Activated CD4-positive, alpha-beta memory T cell treated with anti-CD3 and anti-CD28 coated beads for 36 hours (primary cell): Measurements from ENCODE around the gene CACNA1A. TPM values are rescaled to one million over a fixed set of nuclear protein-coding genes. Genes with fewer than 3 reads are reported as not detected.

ENCODE experiments used
- CTCF ChIA-PET: fragments of 350-600 bp; sonication (Branson Sonifier 250); formaldehyde crosslinking; loops from one replicate; lab custom pipeline; 2021; ENCODE audit warnings: antibody characterized with exemption, inconsistent platforms; lab: Charles Lee
- POLR2A ChIA-PET: fragments of 350-600 bp; sonication (Branson Sonifier 250); formaldehyde crosslinking; loops from one replicate; lab custom pipeline; 2021; ENCODE audit warnings: antibody characterized with exemption; lab: Charles Lee
- DNase-seq: peaks from one replicate; pipeline ENCODE4 v3.0.0-alpha.2; 2020
- H3K27ac Mint-ChIP-seq: one replicate; pipeline ENCODE4 v1.8.0; 2021; ENCODE audit warnings: mixed read lengths
- H3K27me3 Mint-ChIP-seq: one replicate; pipeline ENCODE4 v1.8.0; 2021; ENCODE audit warnings: mixed read lengths
- H3K36me3 Mint-ChIP-seq: one replicate; pipeline ENCODE4 v1.8.0; 2021; ENCODE audit warnings: mixed read lengths
- H3K4me1 Mint-ChIP-seq: one replicate; pipeline ENCODE4 v1.8.0; 2021; ENCODE audit warnings: low read depth, mixed read lengths
- H3K4me3 Mint-ChIP-seq: one replicate; pipeline ENCODE4 v1.8.0; 2021; ENCODE audit warnings: mild to moderate bottlenecking, mixed read lengths
- H3K9me3 Mint-ChIP-seq: one replicate; pipeline ENCODE4 v1.8.0; 2021; ENCODE audit warnings: mixed read lengths
- intact Hi-C: fragments of 100-400 bp; cut with micrococcal nuclease; formaldehyde crosslinking; loops from one replicate; pipeline ENCODE4 v1.15.1; 2023
- total RNA-seq, 2 experiments: library from RNA; stranded (reverse); gene quantifications; one replicate each; pipeline ENCODE4 v1.2.3, GENCODE V29; 2021

CACNA1A gene
- total RNA-seq, 2 experiments from 2014 or later, result 0.46 to 0.74 TPM

DNA sequence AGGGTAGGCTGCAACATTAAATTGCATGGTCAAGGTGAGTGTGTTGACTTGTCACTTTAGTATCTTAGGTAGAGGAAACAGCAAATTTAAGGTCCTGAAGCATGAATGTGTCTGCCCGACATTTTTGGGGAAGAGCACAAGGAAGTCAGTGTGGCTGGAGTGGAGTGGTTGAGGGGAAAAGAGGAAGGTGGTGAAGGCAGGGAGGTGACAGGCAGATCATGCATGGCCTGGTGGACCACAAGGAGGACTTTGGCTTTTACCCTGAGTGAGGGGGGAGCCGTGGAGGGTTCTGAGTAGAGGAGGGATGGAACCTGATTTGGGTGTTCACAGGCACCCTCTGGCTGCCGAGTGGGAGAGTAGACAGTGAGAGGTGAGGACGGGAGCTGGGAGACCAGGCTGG lies 188.1 kb downstream of the CACNA1A start:
- no peak for DNase-seq
- ChIA-PET POLR2A (no interaction called here), CTCF (no interaction called here)
- Mint-ChIP-seq H3K27me3 (peaks cover 17% of the 10 kb centered on the region), H3K4me1 (no peaks in the 10 kb centered on the region), H3K27ac (no peak overlapping the region), H3K9me3 (peaks cover 8% of the 10 kb centered on the region), H3K36me3 (no peaks in the 10 kb centered on the region), H3K4me3 (no peak overlapping the region)
- intact Hi-C loops, result no loop called here

DNA sequence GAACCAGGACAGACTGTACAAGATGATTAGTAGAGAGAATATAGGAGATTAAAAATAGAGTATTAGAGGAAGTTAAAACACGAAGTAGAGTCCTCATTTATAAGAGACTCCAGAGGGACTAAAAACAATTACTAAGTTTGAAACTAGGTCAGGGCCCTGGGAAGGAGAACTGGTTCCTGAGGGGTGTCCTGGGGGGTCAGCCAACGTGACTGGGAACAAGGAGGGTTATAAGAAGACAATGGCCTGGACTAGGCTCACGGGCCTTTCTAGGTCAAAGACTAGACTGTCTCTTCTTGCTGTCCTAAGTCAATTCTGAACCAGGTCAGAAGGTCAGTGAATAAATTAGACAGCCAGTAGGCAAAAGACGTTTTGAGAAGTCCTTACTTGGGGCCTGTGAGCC lies 190.8 kb downstream of the CACNA1A start:
- Mint-ChIP-seq H3K27me3 (peaks cover 17% of the 10 kb centered on the region), H3K27ac (no peak overlapping the region), H3K9me3 (peaks cover 3% of the 10 kb centered on the region), H3K4me1 (no peaks in the 10 kb centered on the region), H3K4me3 (no peak overlapping the region), H3K36me3 (no peaks in the 10 kb centered on the region)
- no peak for DNase-seq
- CTCF ChIA-PET, result no interaction called here
- intact Hi-C loops, result no loop called here
- POLR2A ChIA-PET, result no interaction called here

DNA sequence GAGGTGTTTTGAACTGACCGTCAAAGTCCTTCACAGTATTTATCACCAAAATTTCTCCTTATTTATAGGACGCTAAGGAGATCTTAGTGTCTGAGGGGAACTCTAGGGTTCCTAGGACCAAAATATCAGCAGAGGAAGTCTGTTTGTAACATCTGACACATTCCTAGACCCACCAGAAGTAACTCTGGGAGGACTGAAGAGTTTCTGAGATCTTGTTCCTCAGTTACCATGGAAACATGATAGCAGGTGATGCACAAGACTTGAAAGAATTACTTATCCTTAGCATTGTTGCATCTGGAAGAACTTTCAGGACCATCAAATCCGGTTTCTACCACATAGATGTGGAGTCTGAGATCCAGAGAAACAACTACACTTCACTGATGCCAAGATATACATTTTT lies 191.5 kb downstream of the CACNA1A start:
- Mint-ChIP-seq H3K4me1 (no peaks in the 10 kb centered on the region), H3K27ac (no peak overlapping the region), H3K27me3 (peaks cover 18% of the 10 kb centered on the region), H3K9me3 (peaks cover 3% of the 10 kb centered on the region), H3K4me3 (no peak overlapping the region), H3K36me3 (no peaks in the 10 kb centered on the region)
- intact Hi-C loops, result no loop called here
- POLR2A ChIA-PET, result no interaction called here
- no peak for DNase-seq
- CTCF ChIA-PET, result no interaction called here

DNA sequence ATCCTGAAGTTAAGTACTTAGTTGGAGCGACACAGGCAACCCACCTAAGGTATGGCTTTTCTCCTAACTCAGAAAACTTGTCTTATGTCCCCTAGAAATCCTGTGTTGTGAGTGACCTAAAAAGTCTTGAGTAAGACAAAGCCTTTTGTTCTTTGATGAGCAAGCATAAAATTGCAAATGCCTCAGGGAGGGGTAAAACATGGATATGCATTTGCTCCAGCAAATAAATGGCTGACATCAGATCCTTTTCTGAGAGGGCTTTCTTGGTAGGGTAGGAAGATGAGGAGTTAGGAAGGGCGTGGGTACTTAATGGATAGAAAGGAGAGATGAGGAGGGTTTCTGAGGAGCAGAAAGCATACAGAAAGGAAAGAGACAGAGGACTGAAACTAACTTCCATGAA lies 192.4 kb downstream of the CACNA1A start:
- CTCF ChIA-PET, result no interaction called here
- H3K27ac Mint-ChIP-seq, result no peak overlapping the region
- intact Hi-C loops, result no loop called here

DNA sequence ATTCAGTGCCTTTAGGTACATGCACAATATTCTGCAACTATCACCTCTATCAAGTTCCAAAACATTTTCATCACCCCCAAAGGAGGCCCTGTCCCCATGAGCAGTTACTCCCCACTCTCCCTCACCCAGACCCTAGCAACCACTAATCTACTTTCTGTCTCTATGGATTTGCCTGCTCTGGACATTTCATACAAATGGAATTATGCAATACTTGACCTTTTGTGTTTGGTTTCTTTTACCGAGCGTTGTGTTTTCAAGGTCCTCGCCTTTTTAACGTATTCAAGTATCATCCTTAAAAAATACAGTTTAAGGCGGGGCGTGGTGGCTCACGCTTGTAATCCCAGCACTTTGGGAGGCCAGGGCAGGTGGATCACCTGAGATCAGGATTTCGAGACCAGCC lies 196.4 kb downstream of the CACNA1A start:
- Mint-ChIP-seq H3K9me3 (no peaks in the 10 kb centered on the region), H3K4me1 (no peaks in the 10 kb centered on the region), H3K27me3 (peaks cover 7% of the 10 kb centered on the region), H3K27ac (no peak overlapping the region), H3K36me3 (no peaks in the 10 kb centered on the region), H3K4me3 (no peak overlapping the region)
- DNase-seq, result no peak
- POLR2A ChIA-PET, result no interaction called here
- CTCF ChIA-PET, result no interaction called here
- intact Hi-C loops, result no loop called here

More for the DNA sequence above, 192.4 kb downstream of the CACNA1A start:
- no peak for DNase-seq
- Mint-ChIP-seq H3K27me3 (peaks cover 14% of the 10 kb centered on the region), H3K36me3 (no peaks in the 10 kb centered on the region), H3K4me1 (no peaks in the 10 kb centered on the region), H3K4me3 (no peak overlapping the region), H3K9me3 (peaks cover 3% of the 10 kb centered on the region)
- POLR2A ChIA-PET, result no interaction called here

DNA sequence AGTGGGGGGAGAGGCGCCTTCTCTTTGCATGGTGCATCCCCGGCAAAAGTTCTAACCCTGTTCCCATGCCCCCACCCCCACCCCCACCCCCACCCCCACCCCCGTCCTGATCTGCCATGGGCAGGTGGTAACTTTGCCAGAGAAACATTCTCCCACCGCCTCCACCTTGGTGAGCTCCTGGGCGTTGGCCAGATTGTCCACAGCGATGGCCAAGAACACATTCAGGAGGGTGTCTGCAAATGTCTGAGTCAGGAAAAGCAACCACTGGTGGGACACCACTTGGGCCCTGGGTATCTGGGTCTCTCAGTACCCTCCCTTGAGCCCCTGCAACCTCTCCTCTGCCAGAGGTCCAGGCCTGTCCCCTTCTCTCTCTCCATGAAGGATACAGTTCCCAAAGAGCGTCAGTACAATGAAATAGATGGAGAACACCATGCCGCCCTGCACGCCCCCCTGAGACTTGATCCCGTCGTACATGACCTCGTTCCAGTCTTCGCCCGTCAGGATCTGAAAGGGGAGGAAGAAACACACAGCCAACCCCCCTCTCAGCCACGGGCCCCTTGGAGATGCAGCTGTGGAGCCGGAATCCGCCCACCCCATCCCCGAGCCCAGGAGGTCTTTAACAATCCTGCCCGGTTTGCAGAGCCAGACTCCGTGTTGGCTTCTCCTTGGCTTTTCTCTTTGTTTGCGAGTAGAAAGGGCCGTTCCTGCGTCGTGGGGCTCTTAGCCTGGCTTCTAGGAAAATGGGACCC lies 202.7 kb downstream of the CACNA1A start:
- POLR2A ChIA-PET, result no interaction called here
- DNase-seq, result no peak
- Mint-ChIP-seq H3K36me3 (no peaks in the 10 kb centered on the region), H3K9me3 (no peaks in the 10 kb centered on the region), H3K4me3 (no peak overlapping the region), H3K4me1 (peaks cover 6% of the 10 kb centered on the region), H3K27me3 (peaks cover 49% of the 10 kb centered on the region), H3K27ac (no peak overlapping the region)
- CTCF ChIA-PET, result no interaction called here
- intact Hi-C loops, result no loop called here

DNA sequence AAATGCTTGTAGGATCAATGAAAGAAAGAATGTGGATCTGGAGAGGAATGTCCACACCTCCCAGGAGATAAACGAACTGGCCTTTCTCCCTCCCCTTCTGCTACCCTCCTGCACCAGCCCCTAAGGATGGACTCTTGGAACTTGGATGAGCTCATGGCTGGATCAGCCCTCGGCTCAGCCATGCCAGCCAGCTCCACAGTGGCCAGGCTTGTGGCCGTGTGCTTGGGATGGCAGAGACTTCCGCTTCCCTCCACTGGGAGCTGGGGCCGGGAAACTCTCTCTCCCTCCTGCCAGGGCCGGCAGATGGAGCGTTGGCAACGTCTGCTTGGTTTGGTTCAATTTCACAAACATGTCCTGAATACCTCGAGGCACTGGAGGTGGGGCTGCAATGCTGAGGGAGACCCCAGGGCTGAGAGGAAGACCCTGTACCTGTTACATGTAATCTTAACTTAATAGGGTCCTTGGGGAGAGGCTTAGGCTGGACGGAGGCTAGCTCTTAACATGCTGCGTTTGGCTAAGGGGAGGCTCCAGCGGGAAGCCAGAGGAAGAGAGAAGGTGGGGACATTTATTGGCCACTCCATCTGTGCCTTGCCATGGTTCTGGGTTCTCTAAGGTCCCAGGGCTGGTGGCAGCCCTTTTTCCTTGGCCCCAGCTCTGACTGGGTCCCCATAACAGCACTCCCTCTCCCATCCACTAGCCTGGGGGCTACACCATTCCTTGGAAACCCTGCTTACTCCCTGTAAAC lies 203.6 kb downstream of the CACNA1A start:
- intact Hi-C loops, result no loop called here
- Mint-ChIP-seq H3K4me3 (no peak overlapping the region), H3K27me3 (peaks cover 47% of the 10 kb centered on the region), H3K9me3 (no peaks in the 10 kb centered on the region), H3K4me1 (peaks cover 6% of the 10 kb centered on the region), H3K27ac (no peak overlapping the region), H3K36me3 (no peaks in the 10 kb centered on the region)
- ChIA-PET CTCF (no interaction called here), POLR2A (no interaction called here)
- no peak for DNase-seq

DNA sequence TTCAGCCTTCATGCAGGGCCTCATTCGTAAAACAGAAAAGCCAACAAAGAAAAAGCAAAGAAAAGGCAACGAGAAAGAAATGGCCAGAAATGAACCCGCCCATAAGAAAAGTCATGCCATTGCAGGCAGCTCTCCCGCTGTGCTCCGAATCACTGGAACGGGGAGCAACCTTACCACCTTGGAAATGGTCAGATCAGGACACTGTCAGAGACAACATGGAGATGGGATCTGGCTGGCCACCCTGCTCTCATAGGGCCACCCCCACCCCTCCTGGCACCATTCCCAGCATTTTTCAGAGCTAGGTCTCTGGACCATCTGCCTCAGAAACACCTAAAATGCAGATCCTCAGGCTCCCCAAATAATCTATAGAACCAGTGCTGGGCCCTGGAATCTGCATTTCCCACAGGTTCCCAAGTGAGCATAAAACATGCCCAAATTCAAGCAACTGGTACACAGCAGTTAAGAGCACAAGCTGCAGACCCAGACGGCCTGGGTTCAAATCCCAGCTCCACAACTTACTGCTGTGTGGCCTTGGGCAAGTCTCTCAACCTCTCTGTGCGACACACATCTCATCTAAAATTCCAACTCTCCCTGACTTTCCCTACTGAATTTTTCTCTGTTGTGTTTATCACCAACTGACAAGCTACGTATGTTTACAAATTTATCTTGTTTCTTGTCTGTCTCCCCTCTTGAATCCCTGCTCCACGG lies 204.5 kb downstream of the CACNA1A start:
- no peaks in the 10 kb centered on the region for H3K9me3 Mint-ChIP-seq
- H3K4me1 Mint-ChIP-seq, result peaks cover 6% of the 10 kb centered on the region
- H3K36me3 Mint-ChIP-seq, result no peaks in the 10 kb centered on the region
- peaks cover 47% of the 10 kb centered on the region for H3K27me3 Mint-ChIP-seq
- H3K4me3 Mint-ChIP-seq, result no peak overlapping the region
- no peak for DNase-seq
- intact Hi-C loops, result no loop called here
- ChIA-PET POLR2A (no interaction called here), CTCF (no interaction called here)
- H3K27ac Mint-ChIP-seq, result no peak overlapping the region

DNA sequence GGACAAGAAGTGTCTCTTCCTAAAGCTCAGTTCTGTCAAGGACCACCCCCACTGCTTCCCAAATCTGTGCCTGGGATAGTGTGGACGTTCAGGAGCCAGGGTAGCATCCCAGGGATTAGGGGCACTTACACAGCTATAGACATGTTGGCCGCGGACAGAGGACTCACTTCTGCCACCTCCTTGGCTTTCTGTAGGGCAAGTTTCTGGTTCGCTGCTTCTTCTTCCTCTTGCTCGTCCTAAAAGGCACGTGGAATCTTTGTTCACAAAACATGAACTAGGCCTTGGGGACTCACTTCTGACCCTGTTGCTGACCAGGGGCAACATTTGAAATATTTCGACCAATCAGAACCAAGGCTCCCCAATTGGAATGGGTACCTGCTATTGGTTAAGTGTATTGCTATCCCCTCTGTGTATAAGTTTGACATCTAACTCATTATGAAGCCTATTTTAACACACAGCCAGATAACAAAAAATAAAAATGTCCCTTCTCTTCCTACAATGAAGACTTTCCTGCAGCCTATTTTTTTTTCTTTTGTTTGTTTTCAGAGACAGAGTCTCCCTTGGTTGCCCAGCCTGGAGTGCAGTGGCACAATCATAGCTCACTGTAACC lies 205.8 kb downstream of the CACNA1A start:
- Mint-ChIP-seq H3K4me1 (peaks cover 6% of the 10 kb centered on the region), H3K36me3 (no peaks in the 10 kb centered on the region), H3K27ac (no peak overlapping the region), H3K27me3 (peaks cover 47% of the 10 kb centered on the region), H3K4me3 (no peak overlapping the region), H3K9me3 (no peaks in the 10 kb centered on the region)
- CTCF ChIA-PET, result no interaction called here
- DNase-seq, result no peak
- intact Hi-C loops, result no loop called here
- POLR2A ChIA-PET, result no interaction called here

DNA sequence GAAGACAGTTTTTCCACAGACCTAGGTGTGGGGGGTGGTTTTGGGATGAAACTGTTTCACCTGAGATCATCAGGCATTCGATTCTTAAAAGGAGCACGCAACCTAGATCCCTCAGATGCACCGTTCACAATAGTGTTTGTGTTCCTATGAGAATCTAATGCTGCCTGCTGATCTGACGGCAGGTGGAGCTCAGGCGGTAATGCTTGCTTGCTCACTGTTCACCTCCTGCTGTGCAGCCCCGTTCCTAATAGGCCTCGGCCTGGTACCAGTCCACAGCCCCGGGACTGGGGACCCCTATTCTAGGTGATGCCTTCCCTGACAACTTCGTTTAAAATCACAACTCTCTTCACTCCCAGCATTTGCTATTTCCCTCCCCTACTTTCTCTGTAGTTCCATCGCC lies 206.4 kb downstream of the CACNA1A start:
- H3K36me3 Mint-ChIP-seq, result no peaks in the 10 kb centered on the region
- no peak overlapping the region for H3K4me3 Mint-ChIP-seq

DNA sequence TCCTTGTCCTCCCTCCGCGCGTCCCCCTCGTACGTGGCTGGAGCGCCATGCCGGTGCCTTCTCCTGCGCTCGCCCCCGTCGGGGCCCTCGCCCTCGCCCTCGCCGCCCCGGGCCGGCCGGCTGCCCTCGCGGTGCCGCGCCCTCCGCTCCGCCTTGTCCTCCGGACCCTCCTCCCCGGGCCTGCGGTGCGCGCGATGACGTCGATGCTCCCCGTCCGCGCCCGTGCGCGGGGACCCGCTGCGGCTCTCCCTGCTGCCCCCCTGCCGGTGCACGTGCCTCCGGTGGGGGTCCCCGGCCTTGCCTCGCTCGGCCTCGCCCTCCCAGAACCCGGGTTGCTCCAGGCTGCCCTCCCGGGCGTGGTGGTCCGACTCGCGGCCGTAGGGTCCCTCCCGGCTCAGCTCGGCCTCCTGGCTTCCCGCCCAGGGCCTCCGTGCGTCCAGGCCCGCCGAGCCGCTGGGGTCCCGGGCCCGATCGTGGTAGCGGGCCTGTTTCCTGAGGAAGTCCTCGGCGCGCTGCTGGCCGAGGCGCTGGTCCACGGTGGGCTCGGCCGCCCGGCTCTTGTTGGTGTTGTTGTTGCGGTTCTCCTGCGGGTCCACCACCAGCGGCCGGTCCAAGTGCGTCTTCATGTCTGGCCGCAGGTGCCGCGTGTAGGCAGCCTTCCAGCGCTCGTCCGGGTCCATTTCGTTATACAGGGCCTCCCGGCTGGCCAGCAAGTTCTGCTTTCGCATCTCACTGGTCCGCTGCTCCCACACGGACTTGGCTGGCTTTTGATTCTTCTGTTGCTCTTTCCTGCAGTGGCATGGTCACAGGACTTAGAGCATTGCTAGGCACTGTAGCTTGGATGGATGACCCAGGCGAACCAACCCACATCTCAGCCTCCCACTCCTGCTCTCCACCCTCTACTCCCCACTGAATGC lies 207.5 kb downstream of the CACNA1A start:
- Mint-ChIP-seq H3K4me3 (no peak overlapping the region), H3K4me1 (peaks cover 6% of the 10 kb centered on the region), H3K27ac (no peak overlapping the region)

More for the DNA sequence above, 206.4 kb downstream of the CACNA1A start:
- CTCF ChIA-PET, result no interaction called here
- no peak for DNase-seq
- intact Hi-C loops, result no loop called here
- Mint-ChIP-seq H3K27ac (no peak overlapping the region), H3K9me3 (no peaks in the 10 kb centered on the region), H3K4me1 (peaks cover 6% of the 10 kb centered on the region), H3K27me3 (peaks cover 45% of the 10 kb centered on the region)
- POLR2A ChIA-PET, result no interaction called here

More for the DNA sequence above, 207.5 kb downstream of the CACNA1A start:
- POLR2A ChIA-PET, result no interaction called here
- peaks cover 43% of the 10 kb centered on the region for H3K27me3 Mint-ChIP-seq
- CTCF ChIA-PET, result no interaction called here
- H3K36me3 Mint-ChIP-seq, result no peaks in the 10 kb centered on the region
- intact Hi-C loops, result no loop called here
- no peaks in the 10 kb centered on the region for H3K9me3 Mint-ChIP-seq
- DNase-seq, result no peak
